ENCODE measurements around the gene SEH1L. TPM values are rescaled to one million over a fixed set of nuclear protein-coding genes. Genes with fewer than 3 reads are reported as not detected.

SEH1L gene
- total RNA-seq, 4 donors from 2014 or later, result 39.3 to 45.4 (median 42.8) TPM

GRCh38 chr18:13036622-13037320 is 89.0 kb downstream of the SEH1L start:
- H3K9me3 ChIP-seq, result no peaks in the 10 kb centered on the region
- WGBS, result 86% methylated on average over 7 of the region's 7 CpGs
- peaks cover 29% of the 10 kb centered on the region for H3K36me3 ChIP-seq
- TF ChIP-seq CTCF (IDR thresholded peaks at IDR 0.05) (no peak), POLR2A (IDR thresholded peaks at IDR 0.05) (no peak), POLR2AphosphoS5 (IDR thresholded peaks at IDR 0.05) (no peak), EP300 (IDR thresholded peaks at IDR 0.05) (no peak)
- H3K27ac ChIP-seq, result no peak overlapping the region
- no peaks in the 10 kb centered on the region for H3K4me1 ChIP-seq
- no peaks in the 10 kb centered on the region for H3K27me3 ChIP-seq
- DNase-seq (ENCODE audit: low spot score in 2 of 2), result no peak
- H3K4me3 ChIP-seq, result no peak overlapping the region

Other genes with a start within 250 kb of the SEH1L start
- gene CEP76, start 245.3 kb upstream of the SEH1L start, total RNA-seq, result 10 to 100 TPM in 2 of 4 donors, 1 to 10 TPM in 2; 6.5 to 14.8 (median 11.3) TPM
- gene PSMG2, start 245.0 kb upstream of the SEH1L start, total RNA-seq, result 10 to 100 TPM; 53.1 to 72.1 (median 68.4) TPM
- 10 to 100 TPM; 36.9 to 49.2 (median 38.7) TPM for gene PTPN2, start 63.8 kb upstream of the SEH1L start, total RNA-seq
- 10 to 100 TPM; 13.0 to 30.4 (median 18.8) TPM for gene CEP192, start 43.4 kb downstream of the SEH1L start, total RNA-seq